G401.6 (cell line): ENCODE data around the gene CLSTN2.

ENCODE experiments used
- FAIRE-seq: peaks from 2 replicates; lab custom pipeline; 2012; peaks lifted over from hg19 to GRCh38; lab: Jason Lieb, UNC

Gene CLSTN2

DNA sequence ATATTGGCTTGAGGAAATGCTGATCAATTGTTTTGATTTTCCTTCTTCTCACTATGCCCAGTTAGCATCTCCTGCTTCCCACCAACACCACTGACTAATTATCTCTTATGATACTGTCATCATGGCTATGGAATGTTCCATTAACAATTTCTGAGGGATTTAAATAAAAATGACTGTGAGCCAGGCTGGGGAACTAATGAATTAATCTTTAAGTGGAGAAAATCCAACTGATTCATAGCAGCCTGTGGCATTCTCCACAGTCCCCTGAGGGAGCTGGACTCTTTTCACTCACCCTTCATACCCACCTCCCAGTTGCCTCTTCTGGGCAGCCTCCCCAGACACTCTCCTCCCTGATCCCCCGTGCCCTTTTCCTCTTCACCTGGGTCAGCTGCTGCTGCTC lies 353.6 kb downstream of the CLSTN2 start:
- FAIRE-seq, result no peak

- no peak for FAIRE-seq
These were observed 355.1 kb downstream of the CLSTN2 start for GRCh38 chr3:140290105-140290504.

GRCh38 chr3:140292170-140292569 lies 357.2 kb downstream of the CLSTN2 start:
- no peak for FAIRE-seq

- no peak for FAIRE-seq
These were observed 357.7 kb downstream of the CLSTN2 start for GRCh38 chr3:140292684-140293083.

GRCh38 chr3:140294058-140294457 lies 359.1 kb downstream of the CLSTN2 start:
- FAIRE-seq, result no peak

GRCh38 chr3:140296796-140297352 lies 361.9 kb downstream of the CLSTN2 start:
- FAIRE-seq, result no peak

DNA sequence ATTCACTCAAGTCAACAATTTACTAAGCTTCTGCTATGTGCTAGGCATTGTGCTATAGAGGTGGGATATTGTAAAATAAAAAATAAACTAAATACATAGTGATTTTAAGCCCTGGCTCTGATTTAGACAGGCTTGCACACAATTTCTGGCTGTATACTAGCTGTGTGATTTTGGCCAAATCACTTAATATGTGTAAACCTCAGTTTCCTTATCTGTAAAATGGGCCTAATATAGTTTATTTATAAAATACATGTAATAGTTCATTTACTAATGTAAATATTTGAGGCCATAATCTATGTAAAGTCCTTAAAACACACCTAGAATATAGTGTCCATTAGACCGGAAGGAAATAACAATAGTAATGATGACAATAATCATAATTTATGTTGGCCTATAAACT lies 363.1 kb downstream of the CLSTN2 start:
- FAIRE-seq, result no peak

DNA sequence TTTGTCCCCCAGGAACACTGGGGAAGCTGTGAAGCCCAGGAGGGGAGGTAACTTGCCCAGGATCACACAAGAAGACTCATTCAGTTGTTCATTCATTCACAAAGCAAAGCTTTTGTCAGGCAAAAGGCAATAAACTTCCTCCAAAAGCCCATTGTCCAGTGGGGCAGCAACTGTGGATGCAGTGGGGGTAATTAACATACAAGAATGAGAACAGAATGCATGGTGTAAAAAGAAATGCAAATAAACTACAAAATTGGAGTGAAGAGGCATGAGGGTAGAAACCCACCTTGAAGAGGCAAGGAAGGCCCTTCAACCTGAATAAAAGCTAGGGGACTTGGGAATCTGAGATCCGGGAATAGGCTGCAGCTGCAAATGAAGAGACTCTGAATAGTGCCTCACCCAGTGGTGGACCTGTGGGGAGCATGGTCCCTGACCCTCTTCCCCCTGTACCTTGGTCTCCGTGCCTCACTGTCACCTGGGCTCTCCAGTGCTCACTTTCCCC lies 363.6 kb downstream of the CLSTN2 start:
- FAIRE-seq, result no peak

DNA sequence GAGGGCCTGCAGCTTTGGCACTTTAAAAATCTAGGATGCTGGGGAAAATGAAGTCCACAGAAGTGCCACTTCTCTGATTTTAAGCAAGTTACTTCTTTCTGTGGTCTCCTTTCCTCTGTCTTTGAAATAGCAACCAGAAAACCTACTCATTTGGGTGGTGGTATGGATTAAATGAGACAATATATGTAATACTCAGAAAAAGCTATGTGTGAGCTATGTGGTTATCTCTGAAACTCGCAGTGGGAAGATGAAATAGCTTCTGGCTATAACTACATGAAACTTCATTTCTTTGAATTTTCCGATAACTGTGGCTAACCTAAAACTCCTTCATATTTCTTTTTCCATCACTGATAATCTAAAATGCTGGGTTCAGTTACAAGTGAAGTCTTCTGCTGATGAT lies 368.9 kb downstream of the CLSTN2 start:
- FAIRE-seq, result no peak

DNA sequence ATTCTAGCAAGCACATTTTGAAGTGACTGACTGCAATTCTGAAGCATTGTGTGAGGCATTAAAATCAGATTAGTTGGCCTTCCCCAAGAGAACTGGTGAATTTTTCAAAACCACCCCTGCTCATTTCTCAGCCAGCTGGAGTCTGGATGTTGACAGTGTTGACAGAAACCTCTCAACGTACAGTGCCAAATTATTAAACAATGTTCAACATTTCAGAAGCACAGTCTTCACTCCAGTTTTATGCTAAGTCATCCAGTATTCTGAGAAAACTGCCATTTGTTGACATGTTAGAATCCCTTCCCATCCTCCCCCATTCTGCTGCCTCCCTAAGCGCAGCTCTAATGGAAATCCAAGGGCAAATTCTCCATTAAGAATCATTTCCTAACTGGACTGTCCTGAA lies 373.6 kb downstream of the CLSTN2 start:
- FAIRE-seq, result no peak

DNA sequence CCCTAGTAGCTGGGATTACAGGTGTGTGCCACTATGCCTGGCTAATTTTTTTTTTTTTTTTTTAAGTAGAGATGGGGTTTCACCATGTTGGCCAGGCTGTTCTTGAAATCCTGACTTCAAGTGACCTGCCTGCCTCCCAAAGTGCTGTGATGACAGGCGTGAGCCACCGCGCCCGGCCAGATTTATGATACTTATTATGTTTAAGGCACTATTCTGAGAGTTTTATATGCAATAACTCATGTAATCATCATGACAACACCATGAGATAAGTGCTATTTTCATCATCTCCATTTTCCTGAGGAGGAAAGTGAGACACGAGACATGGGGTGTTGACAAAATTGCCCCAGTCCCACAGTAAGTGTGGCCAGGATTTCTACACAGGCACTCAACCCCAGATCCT lies 376.4 kb downstream of the CLSTN2 start:
- no peak for FAIRE-seq

DNA sequence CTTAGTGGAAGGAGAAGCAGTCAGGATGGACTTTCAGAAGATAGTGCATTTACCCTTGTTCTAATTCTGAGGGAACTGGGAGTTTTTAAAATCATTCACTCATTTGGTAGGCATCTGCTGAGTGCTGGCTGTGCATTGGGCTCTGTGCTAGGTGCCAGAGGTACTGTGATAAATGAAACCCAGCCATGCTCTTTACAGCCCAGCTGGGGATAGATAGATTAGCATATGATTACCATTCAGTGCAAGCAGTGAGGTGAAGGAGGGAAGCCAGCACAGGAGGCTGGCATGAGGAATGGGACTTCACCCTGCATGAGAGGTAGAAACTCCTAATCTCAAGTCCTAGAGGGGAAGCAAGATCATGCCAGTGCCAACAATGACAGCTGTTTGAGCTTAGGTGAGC lies 381.0 kb downstream of the CLSTN2 start:
- no peak for FAIRE-seq

- no peak for FAIRE-seq
These were observed 381.5 kb downstream of the CLSTN2 start for GRCh38 chr3:140316466-140316865.

GRCh38 chr3:140316868-140317400 lies 381.9 kb downstream of the CLSTN2 start:
- FAIRE-seq, result no peak

DNA sequence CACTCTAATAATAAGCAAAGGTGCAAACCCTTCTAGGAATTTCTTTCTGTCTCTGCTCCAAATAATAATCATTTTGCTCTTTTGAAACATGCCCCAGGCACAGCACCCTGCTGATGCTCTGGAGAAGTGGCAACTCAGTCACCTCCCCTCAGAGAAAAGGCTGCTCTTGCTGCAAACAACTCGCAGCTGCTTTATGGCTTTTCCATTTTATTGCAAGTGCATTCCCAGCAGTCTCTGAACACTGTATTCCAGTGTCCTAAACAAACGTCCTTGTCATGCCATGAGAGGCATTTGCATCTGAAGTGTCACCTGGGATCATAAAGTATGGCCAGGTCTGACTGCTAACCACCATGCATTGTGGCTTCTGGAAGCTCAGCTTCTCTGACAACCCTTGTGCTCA lies 384.8 kb downstream of the CLSTN2 start:
- FAIRE-seq, result no peak

DNA sequence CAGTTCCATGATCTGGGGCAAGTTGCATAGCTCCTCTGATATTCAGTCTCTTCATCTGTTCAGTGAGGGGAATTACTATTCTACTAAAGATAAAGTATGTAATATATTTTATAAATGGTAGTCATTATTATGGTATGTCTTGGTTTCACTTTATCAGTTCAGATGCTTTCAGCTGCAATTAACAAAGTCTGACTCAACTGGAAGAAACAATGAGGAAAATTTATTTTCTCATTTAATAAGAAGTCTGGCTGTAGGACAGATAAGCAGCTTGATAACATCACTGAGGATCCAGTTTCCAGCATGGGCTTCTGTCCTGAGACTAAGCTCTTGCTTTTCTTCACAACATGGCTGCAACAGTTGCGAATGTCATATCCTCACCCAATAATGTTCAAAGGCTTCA lies 388.6 kb downstream of the CLSTN2 start:
- FAIRE-seq, result no peak

GRCh38 chr3:140332131-140332530 lies 397.1 kb downstream of the CLSTN2 start:
- FAIRE-seq, result no peak

DNA sequence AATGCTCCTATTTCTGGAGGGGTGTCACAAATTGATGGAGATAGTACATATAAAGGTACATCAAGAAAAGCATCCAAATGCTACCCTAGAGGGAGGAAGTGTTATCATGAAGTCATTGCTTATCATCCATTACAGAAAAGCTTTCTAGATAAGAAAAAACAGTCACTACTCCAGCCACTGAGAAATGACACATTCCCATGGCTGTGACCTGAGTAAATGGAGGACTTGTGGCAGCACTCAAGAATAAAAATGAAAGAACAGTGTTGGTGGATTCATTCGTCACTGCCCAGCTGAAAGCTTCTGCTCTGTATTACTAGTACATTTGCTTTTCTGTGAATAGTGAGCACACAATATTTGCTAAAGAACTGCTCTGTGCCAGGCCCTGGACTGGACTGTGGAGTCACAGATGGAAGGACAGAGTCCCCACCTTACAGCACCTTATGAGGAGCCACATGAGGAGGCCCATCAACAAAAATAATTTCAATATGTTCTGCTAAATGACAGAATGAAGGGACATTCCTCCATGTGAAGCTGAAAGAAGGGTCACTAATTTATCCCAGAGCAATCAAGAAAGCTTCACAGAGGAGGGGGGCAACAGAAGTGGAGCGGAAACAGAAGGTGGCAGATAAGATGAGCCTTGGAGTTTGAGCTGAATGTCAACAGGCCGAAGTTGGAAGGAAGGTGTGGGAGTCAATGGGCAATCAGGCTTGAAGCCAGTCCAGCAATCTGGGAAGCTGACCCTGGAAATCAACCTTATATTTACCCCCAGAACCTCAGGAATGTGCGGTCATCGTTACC lies 399.3 kb downstream of the CLSTN2 start:
- no peak for FAIRE-seq

GRCh38 chr3:140336465-140336864 lies 401.5 kb downstream of the CLSTN2 start:
- FAIRE-seq, result no peak

DNA sequence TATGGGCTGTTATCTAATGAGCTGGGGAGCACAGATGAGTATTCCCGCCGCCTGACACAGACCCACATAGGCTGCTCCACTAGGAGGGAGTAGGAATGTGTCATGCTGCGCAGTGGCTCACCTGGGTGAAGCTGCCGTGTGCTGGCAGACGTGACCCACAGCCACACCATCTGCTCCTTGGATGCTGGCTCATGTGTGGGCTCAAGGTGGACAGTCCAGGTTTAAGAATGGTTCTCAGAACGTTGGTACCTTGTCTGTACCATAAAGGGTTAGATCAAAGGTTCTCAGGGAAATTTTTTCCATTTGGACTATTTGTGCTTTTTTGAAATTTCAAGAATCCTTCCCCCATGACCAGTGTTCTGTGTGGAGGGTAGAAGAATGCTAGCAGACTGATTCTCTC lies 403.9 kb downstream of the CLSTN2 start:
- FAIRE-seq, result no peak

- FAIRE-seq, result no peak
These were observed 406.2 kb downstream of the CLSTN2 start for GRCh38 chr3:140341203-140341602.

GRCh38 chr3:140341817-140342403 lies 406.9 kb downstream of the CLSTN2 start:
- no peak for FAIRE-seq

GRCh38 chr3:140342668-140343067 lies 407.7 kb downstream of the CLSTN2 start:
- FAIRE-seq, result no peak
